HG02623 (cell line): ENCODE measurements around the gene ANP32A.

Source experiments
- ATAC-seq: cut with Tn5 transposase; IDR thresholded peaks from one replicate; pipeline ENCODE4 v1.9.1; 2021; ENCODE audit warnings: moderate library complexity; ENCODE audit not compliant: unreplicated experiment

ANP32A gene

DNA sequence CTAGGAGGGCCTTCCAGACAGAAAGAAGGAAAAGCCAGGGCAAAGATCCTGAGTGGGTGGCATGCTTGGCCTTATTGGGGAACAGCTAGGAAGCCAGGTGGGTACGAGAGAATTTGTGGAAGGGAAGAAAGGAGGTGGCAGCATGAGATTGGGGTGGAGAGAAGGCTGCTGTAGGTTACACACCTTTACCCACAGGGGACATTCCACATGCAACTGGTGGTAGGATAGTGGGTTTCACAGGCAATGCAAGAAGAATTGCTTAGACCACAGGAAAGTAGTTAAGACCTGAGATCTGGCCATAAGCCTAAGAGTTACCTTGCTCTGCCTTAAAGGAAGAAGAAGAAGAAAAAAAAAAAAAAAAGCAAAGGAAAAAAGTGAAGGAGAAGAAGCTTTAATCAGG is 19.8 kb downstream of the ANP32A start:
- no peak for ATAC-seq

DNA sequence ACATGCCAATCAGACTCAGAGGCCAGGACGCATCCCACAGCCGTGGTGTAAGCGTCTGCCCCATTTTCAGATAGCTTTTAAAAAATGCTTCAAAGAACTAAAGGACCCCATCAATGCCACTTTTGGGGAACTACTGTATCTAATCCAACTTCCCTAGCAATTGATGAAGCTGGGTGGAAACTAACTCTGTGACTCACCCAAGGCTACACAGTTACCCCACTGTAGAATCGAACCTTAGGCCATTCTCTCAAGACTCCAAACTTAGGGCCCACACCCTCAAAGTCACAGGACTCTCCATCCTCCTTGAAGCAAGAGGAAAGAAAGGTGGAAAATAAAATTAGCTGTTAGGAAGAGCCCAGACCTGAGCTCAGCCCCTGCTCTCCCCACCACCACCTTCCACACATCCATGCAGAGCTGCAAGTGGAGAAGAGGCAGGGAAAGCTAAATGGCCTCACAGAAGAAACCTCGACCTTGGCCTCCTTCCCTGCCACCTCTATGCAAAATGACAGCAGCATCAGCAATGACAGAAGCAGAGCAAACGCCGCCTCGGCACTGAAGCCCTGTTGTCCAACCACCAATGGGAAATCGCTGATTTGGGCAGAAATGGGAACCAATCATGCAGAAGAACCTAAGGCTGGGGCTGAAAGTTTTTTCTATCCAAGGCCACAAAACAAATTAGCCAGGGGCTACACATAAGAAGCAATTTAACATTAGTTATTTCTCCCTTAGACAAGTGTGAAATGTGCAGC is 22.2 kb downstream of the ANP32A start:
- ATAC-seq: no peak

DNA sequence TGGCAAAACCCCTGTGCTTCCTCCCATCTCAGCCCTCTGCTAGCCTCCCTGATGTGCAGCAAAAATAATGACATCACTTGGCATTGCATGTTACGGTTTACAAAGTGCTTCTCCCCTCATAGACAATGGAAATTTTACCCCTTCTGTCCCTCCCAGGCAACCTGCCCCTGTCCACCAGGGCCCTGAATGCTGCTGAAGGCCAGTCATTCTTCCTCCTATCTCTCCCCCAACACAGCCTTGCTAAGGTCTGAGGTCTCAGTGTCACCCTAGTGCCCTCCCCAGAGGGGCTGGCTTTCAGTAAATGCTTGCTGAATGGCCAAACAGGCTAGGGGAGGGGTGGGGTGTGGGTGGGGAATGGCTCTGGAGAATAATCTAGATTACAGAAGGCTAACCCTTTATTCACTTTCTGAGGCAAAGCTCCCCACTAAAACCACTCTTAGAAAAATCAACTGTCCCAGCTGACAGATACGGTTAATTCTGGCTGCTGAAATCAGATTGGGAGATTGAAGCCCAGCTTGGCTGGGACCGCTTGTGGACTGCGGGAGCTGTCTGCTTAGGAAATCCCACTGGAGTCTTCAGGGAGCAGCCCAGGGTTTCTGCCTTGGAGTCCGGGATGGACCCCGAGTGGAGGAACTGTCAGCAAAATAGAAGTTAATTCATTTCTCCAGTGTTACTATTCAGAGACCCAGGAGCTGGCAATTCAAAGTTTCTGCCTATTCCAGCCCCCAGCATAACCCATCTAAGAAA is 22.9 kb downstream of the ANP32A start:
- ATAC-seq: no peak

DNA sequence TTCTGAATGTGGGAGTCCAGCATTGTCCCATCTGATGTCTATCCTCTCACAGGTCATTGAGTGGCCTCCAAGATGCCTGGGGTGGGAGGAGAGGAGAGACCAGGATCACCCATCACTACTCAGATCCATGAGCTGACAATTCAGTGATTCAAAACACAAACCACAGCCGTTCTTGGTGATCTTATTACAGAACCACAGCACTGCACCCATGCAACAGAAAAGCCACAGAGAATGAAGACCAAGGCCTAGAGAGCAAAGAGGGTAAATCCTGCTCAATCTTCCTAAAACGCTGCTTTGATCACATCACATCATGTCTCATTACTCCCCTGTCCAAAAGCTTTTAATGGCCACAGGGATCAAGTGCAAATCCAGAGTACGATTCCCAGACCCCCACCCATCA is 23.5 kb downstream of the ANP32A start:
- no peak for ATAC-seq

DNA sequence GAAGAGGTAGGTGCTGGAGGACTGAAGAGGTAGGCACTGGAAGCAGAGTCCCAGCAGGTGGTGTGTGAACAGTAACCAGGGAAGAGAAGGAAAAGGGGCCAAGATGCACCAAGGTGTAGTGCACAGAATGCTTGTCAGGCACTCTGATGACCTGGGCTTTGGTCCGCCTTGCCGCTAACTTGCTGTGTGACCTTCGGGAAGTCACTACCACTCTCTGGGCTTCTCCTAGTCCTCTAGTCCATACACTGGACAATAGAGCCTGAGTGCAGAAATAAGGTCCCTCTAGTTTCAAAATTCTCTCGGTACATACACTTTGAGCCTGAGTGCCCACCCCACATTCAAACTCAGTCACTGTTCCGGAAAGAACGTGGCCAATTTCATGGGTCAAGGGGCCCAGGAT is 24.1 kb downstream of the ANP32A start:
- no peak for ATAC-seq

DNA sequence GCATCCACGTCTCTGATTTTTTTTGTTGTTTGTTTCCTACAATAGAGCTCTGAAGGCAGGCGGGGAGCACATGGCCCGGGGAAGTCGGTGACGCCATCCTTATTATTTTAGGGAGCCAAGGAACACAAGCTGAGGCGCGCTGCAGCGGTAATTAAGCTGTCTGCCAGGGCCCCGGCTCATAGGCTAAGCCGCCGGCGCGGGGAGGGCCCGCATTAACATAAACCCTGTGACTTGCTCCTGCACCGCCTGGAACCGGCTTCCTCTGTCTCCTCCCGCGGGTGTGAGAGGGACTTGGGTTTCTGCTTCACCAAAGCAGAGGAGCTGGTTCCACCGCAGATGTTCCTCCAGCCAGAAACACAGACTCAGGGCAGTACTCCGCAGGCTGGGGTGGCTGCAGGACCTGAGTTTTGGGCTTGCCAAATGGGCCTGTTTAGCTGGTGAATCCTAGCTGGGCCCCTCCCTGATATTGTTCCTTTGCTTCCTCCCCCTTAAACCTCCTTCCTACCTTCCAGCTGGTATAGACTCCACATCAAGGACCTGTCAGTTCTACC is 25.3 kb downstream of the ANP32A start:
- no peak for ATAC-seq

DNA sequence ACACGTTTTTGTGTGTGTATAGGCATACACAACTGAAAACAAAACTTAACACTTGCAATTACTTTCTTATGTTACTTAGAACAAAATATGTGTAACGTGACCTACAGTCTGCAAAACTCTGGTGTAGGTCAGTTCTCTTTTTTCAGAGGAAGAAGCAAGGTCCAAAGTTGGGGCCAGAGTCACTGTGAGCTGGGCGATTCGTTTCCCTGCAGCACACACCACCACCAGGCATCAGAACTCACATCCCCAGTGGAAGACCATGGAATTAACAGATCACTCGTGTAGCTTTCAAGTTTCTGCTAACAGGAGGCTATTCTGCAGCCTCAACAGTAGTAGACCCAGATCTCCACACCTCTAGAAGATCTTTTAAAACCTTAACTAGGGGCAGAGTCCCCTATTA is 25.8 kb downstream of the ANP32A start:
- no peak for ATAC-seq

DNA sequence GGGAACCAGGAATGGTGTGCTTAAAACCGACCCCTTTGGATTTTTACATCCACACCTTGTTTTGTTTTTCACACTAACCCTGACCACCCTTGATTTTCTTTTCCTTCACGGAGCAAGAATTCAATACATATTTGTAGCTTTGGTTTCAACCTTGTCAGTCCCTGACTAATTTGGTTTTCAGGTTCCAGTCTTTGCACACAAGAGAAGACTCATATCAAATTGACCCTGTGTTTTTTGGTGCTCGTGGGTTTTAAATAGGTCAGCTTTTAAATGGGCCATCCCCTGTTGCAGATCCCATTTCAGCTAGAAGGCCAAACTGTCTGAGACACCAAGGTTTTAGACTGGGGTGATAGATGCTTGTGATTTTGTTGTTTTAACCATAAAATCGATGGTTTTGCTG is 26.4 kb downstream of the ANP32A start:
- ATAC-seq: no peak

DNA sequence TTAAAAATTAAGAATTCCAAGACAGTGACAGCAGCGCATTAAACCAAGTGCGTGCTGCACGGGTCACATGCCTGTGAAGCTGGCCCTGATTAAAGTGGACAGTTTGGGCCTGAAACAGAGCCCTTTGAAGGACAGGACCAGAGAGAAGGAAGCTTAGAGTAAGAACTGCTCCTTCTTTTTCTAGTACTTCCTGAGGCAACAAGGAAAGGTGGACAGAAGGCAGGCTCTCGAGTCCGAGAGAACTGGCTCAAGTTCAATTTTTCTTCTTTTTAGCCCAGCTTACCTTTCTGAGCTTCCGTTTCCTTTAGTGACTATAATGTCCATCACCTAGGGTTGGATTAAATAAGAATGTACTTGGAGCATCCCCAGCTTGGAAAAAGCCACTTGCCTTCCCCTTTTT is 26.9 kb downstream of the ANP32A start:
- ATAC-seq: no peak

DNA sequence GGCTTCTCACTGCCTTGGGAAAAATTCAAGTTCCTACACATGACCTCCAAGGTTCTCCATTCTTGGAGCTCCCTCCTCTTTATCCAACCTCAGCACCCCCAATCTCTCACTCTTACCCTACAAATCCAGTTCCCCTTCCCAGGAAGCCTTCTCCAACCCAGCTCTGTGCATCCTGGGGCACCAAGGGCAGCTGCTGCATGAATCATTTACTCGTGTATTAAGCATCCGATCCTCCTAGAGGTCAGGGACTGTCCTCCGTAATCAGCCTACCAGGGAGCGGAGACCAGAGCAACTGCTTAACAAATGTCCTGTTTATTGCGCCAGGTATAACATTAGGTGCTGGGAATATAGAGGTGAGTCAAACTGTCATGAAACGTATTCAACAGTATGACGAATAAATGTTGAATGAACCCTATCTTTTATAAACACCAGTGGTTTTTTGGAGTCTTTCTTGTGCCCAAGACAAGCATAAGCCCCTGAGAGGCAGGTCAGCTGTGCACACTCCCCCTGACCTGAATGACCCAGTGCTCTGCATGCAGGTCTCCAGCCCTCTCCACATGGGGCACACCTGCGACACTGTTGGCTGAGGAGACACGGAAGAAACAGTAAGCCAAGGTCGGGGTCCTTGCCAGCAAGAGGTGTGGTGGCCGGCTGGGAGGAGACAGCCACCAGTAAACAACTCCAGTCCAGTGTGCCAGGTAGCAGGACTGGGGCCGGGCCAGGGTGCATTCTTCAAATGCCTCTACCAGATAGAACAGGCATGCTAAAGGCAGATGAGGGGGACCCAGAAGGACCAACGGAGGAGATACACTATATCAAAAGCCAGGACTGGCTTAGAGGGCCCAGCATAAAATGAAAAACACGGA is 27.6 kb downstream of the ANP32A start:
- ATAC-seq: no peak

DNA sequence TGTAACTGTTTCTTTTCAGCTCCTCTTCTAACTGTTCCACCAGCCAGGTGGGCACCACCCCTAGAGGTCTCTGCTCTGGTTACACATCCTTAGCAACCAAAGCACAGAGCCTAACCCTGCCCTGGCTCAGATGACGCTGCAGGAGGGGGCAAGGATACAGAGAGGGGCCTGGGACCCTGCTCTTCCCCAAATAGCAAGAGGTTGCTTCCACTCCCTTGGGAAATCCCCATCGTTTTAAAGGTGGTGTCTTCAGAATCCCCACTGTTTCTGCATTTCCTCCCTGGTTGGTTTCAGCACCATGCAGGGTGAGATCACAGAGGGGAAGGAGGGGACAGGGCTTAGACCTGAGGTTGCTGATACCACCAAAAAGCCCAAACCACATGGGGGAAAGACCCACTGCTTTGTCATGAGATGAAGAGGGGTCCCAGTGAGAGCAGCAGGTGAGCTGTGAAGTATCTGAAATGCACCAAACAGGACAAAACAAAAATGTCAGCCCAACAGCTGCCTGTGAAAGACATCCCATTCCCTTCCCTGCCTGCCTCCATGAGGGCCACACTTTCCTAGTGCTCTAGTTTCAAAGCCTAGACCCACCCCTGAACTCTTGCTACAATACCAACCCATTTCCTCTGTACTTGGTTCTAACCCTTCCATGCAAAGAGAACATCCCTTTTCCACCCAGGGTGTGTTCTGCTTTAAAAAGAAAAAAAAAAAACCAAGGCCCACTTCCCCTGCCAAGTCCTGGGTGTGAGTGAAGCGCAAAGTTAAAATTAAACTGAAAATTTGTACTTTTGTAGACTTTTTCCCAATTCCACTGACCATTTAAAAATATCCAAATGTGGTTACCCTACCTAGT is 29.0 kb downstream of the ANP32A start:
- ATAC-seq: peak; percentile 49

DNA sequence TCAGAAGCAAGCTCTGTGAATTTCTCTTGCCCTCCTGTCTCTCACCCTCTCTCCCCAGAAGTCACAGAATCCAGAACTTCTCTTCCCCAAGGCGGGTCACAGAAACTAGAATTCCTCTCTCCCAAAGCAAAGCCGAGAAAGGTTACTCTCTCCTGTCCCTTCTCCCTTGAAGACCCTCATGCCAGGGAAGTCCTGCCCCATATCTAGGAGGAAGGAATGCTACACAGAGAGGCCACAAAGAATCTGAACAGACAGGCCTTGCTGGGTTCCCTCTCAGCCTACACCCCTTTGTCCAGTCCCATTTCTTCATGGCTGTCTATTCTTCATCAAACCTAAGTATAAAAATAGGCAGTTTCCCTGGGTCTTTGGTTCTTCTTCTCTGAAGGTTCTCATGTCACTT is 29.8 kb downstream of the ANP32A start:
- ATAC-seq: no peak

DNA sequence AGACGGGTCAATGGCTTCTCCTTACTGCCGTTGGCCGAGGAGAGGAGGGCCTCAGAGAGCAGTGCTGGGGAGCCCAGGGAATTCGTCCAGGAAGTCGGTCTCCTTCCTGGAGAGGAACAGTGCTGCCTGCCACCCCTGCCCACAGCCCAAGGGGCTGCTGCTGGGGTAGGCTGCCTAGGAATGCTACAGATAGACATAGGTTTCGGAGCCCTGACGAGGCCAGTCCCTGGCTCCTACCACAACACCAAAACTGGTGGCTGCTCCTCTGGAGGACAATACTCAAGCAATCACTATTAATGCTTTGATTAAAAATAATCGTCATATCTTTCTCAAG is 30.5 kb downstream of the ANP32A start:
- ATAC-seq: no peak

DNA sequence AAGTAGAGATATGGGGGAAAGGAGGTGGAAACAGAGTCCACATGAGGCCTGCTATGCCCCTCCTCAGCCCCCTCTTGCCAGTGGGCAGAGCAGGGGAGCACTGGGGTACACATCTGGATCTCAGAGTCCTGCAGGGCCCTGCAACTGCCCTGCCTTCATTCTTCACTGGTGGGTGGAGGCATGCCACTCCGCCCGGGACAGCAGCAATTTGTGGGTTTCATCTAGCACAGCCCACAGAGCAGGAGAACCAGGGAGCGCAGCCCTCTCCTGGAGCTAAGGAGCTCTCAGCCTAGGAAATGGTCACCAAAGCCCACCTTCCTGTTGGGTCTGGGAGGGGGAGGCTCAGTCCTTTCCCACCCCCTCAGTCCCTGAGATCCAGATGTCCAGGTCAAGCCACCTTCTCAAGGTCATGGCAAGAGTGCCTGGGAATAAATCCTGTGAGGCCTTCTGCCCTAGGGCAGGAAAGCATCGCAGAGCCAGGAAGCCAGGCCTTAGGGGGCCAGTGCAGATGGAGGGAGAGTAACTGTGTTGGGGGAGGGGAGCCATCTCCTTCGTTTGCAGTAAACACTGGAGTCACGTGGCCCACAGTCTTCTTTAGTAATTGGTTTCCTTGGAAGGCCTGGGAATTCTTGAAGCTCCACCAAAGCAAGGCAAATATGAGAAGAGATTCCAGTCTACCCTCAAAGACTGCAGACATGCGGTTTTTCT is 31.0 kb downstream of the ANP32A start:
- no peak for ATAC-seq

DNA sequence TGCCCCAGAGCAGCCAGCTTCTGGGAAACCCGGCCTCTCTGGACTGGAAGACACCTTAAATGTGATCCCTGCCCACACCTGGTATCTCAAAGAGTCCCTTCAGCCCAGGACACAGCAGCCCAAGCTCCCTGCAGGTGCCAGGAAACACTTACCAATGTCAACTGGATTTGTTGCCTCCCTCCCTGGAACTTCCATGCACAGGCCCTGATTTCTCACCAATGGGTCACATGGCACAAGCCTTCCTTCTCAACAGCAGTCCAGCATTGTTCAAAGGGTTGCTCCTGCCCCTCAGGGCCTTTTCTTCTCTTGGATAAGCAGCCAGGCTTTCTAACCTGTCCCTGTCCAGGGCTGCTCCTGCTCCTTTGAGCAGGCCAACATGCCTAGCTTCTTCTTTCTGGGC is 31.6 kb downstream of the ANP32A start:
- no peak for ATAC-seq

DNA sequence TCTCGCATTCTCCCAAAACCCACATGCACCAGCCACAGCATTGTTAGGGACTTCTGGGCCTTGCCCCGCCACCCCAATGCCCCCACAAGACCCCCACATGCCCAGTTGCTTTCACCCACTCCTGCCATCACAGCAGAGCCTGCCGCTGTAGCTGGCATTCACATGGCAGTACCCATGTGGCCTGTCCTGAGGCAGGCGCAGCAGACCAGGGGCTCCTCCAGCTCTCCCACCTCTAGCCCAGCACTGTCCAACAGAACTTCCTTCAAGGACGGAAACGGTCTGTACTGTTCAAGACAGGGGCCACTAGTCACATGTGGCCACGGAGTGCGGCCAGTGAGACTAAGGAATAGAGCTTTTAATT is 32.5 kb downstream of the ANP32A start:
- ATAC-seq: no peak

DNA sequence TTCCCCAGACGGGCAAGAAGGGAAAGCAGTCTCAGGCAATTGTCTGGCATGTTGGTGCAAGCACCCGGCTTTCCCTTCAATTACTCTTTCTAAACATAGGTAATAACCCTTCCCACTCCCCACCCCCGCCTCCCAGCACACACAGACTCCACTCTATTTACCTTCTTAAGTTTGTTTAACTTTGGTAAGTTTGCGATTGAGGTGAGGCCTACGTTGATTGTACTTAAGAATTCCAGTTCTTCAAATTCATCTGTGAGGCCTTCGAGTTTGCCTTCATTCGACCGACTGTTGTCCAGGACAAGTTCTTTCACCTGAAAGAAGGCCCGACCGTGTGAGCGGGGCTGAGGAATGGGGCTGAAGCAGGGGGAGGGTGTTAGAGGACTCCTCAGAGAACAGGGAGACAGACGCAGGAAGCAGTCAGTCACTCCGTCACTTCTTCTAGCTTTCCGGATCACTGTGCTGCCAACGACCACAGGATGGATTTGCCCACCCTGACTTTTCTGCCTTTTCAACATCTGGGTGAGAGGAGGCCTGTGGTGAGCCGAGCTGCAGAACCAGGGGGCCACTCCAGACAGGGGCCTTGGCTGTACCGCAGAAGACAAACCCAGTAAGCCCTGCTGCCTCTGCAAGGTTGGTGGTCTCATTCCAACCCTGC is 33.0 kb downstream of the ANP32A start:
- ATAC-seq: no peak

DNA sequence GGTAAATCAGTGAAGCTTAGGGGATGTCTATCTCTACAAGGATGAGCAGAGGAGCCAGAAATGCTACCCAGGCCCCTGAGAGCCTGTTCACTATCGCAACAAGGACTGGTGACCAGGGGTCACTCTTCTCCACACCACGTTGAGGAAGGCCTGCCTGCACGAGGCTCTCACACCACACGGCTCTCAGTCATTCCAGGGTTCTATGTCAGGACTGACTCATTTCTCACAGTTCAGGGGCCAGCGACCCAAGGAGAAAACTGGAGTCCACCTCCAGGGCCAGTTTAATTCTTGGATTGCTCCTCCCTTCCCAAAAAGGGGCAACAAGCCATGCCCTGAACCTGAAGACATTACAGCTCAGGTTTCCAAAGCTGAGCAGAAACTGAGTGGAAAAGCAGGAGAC is 33.9 kb downstream of the ANP32A start:
- no peak for ATAC-seq

DNA sequence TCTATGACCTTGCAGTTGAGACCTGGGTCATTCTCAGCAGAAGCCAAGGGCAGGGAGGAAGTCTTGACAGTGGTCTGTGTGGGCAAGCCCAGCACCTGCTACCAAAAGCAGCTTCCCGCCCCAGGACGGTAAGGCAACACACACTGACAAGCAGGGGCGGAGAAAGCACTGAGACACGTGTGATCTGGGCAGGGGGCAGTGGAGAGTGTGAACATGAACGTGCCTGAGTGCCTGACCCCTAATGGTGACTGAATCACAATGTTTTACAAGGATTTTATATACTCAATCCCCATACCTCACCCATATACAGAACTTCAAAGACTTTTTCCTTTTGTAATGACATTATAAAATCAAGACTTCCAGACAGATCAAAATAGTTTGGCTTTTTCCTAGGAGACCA is 35.2 kb downstream of the ANP32A start:
- ATAC-seq: no peak

DNA sequence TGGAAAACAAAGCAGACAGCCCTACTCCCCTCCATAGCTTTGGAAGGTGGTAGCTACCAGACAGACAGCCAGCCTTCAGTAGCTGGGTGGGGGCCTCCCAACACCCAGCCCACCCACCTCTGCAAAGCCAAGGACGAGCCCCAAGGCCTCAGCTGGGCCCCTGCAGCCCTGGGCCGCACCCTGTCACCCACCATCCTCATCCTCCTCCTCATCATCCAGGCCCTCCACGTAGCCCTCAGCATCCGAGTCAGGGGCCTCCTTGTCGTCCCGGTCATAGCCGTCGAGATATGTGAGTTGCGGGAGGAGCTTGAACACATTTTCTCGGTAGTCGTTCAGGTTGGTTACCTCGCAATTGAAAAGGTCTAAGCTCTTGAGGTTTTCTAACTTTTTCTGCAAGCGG is 36.5 kb downstream of the ANP32A start:
- no peak for ATAC-seq
